ENCODE results near the gene KLF17.

The KLF17 gene

DNA sequence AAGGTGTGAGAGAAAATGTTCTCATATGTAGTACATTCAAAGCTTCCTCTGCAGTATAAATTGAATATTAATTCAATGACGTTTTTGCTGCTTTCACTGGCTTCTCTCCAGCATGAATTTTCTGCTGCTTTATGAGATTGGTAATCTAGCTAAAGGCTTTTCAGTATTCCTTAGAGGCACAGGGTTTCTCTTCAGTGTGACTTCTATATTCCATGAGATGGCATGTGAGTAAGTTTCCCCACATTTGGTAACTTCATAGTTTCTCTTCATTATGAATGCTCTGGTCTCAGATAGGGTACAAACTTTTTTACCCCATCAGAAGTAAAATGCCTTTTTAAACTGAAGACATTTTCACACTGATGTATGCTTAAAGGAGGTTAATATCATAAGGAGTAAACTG, 33.2 kb downstream of the KLF17 start:
- Histone ChIP-seq H3K4me3 (ENCODE audit: low read length) (no peak overlapping the region), H4K20me1 (ENCODE audit: control insufficient read depth, insufficient read depth, low read depth, low read length) (no peaks in the 10 kb centered on the region), H3K9me2 (replicated peaks; ENCODE audit: control insufficient read depth, low read length) (no peaks in the 10 kb centered on the region), H3K4me2 (ENCODE audit: low read length) (no peak overlapping the region), H3K4me1 (ENCODE audit: control insufficient read depth, low read length) (no peaks in the 10 kb centered on the region), H3K9me3 (ENCODE audit: control insufficient read depth, insufficient read depth, low read length) (no peaks in the 10 kb centered on the region), H3F3A (ENCODE audit: control insufficient read depth, insufficient read depth) (no peaks in the 10 kb centered on the region), H3K27ac (ENCODE audit: low read depth, low read length) (no peak overlapping the region), H3K79me2 (ENCODE audit: control insufficient read depth, low read length) (no peaks in the 10 kb centered on the region), H3K27me3 (ENCODE audit: control insufficient read depth, low read length) (peaks cover 20% of the 10 kb centered on the region), H3K36me3 (ENCODE audit: control insufficient read depth, low read length) (no peaks in the 10 kb centered on the region)
- TF ChIP-seq, protein P1, sequence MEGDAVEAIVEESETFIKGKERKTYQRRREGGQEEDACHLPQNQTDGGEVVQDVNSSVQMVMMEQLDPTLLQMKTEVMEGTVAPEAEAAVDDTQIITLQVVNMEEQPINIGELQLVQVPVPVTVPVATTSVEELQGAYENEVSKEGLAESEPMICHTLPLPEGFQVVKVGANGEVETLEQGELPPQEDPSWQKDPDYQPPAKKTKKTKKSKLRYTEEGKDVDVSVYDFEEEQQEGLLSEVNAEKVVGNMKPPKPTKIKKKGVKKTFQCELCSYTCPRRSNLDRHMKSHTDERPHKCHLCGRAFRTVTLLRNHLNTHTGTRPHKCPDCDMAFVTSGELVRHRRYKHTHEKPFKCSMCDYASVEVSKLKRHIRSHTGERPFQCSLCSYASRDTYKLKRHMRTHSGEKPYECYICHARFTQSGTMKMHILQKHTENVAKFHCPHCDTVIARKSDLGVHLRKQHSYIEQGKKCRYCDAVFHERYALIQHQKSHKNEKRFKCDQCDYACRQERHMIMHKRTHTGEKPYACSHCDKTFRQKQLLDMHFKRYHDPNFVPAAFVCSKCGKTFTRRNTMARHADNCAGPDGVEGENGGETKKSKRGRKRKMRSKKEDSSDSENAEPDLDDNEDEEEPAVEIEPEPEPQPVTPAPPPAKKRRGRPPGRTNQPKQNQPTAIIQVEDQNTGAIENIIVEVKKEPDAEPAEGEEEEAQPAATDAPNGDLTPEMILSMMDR (IDR thresholded peaks at IDR 0.05; ENCODE audit: low read depth, low read length, poor library complexity, severe bottlenecking) = no peak
- TF ChIP-seq EZH2phosphoT487 (IDR thresholded peaks at IDR 0.05; ENCODE audit: borderline replicate concordance, low read length) = no peak

DNA sequence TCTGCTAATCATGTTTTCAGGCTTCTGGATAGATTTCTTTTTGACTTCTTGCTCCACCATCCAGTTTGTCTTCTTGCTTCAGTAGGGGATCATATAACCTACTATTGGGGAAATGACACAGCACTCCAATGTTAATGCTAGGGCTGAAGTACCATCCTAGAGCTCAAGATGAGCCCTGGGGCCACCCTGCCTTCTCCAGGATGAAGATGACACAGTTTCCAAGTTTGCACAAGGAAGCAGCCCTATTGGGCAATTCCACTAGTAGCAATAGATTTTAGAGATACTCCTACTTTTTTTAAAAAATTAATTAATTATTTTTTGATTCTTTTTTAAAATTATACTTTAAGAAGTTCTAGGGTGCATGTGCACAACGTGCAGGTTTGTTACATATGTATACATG, 34.1 kb downstream of the KLF17 start:
- no peaks in the 10 kb centered on the region for H3K9me3 ChIP-seq (ENCODE audit: control insufficient read depth, insufficient read depth, low read length)
- peaks cover 20% of the 10 kb centered on the region for H3K27me3 ChIP-seq (ENCODE audit: control insufficient read depth, low read length)
- H3K4me1 ChIP-seq (ENCODE audit: control insufficient read depth, low read length) = no peaks in the 10 kb centered on the region
- no peak for TF ChIP-seq EZH2phosphoT487 (IDR thresholded peaks at IDR 0.05; ENCODE audit: borderline replicate concordance, low read length)
- TF ChIP-seq, protein P1 (IDR thresholded peaks at IDR 0.05; ENCODE audit: low read depth, low read length, poor library complexity, severe bottlenecking) = no peak
- no peak overlapping the region for H3K4me3 ChIP-seq (ENCODE audit: low read length)
- H3F3A ChIP-seq (ENCODE audit: control insufficient read depth, insufficient read depth) = no peaks in the 10 kb centered on the region
- no peaks in the 10 kb centered on the region for H3K36me3 ChIP-seq (ENCODE audit: control insufficient read depth, low read length)
- no peak overlapping the region for H3K4me2 ChIP-seq (ENCODE audit: low read length)
- H3K27ac ChIP-seq (ENCODE audit: low read depth, low read length) = no peak overlapping the region
- no peaks in the 10 kb centered on the region for H3K9me2 ChIP-seq (replicated peaks; ENCODE audit: control insufficient read depth, low read length)
- H4K20me1 ChIP-seq (ENCODE audit: control insufficient read depth, insufficient read depth, low read depth, low read length) = no peaks in the 10 kb centered on the region
- H3K79me2 ChIP-seq (ENCODE audit: control insufficient read depth, low read length) = no peaks in the 10 kb centered on the region

DNA sequence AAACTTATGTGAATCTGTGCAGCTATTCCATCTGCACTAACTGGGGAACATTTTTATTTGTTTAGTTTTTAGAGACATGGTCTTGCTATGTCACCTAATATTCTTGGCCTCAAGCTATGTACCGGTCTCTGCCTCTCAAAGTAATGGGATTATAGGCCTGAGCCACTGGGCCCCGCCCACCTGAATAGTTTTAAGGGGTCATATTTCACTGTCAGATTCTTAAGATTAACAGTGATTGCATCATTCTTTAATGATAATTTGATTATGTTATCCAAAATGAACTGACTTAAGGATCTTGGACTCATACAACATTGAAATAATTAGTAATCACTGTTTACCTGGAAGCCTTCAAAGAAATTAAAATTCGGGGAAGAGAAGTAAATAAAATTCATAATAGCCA, 35.4 kb downstream of the KLF17 start:
- Histone ChIP-seq H3K9me2 (replicated peaks; ENCODE audit: control insufficient read depth, low read length) (no peaks in the 10 kb centered on the region), H3K4me3 (ENCODE audit: low read length) (no peak overlapping the region), H3K4me2 (ENCODE audit: low read length) (no peak overlapping the region), H3K27ac (ENCODE audit: low read depth, low read length) (no peak overlapping the region), H3K27me3 (ENCODE audit: control insufficient read depth, low read length) (peaks cover 20% of the 10 kb centered on the region), H3K4me1 (ENCODE audit: control insufficient read depth, low read length) (no peaks in the 10 kb centered on the region), H3F3A (ENCODE audit: control insufficient read depth, insufficient read depth) (no peaks in the 10 kb centered on the region), H3K9me3 (ENCODE audit: control insufficient read depth, insufficient read depth, low read length) (no peaks in the 10 kb centered on the region), H3K36me3 (ENCODE audit: control insufficient read depth, low read length) (no peaks in the 10 kb centered on the region), H4K20me1 (ENCODE audit: control insufficient read depth, insufficient read depth, low read depth, low read length) (no peaks in the 10 kb centered on the region), H3K79me2 (ENCODE audit: control insufficient read depth, low read length) (no peaks in the 10 kb centered on the region)
- no peak for TF ChIP-seq EZH2phosphoT487 (IDR thresholded peaks at IDR 0.05; ENCODE audit: borderline replicate concordance, low read length)
- TF ChIP-seq, protein P1 (IDR thresholded peaks at IDR 0.05; ENCODE audit: low read depth, low read length, poor library complexity, severe bottlenecking) = no peak

DNA sequence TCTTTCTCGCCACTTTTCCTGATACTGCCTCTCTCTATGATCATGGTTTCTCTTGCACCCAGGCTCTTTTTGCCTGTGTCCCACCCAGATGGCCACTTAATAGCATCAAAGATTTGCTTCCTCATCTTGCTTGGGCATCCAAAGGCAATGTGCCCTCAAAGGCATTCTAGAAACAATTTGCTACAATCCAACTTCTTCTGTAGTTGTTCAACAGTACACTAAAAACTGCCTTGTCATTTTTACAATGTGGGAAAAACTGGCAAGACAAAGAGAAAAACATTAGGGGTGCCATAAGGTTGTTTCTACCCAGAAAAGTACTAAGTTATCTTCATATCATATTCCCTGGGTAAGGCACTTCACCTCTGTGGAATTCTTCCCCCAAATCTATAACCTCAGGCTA, 39.3 kb downstream of the KLF17 start:
- Histone ChIP-seq H4K20me1 (ENCODE audit: control insufficient read depth, insufficient read depth, low read depth, low read length) (no peaks in the 10 kb centered on the region), H3K79me2 (ENCODE audit: control insufficient read depth, low read length) (no peaks in the 10 kb centered on the region), H3K9me2 (replicated peaks; ENCODE audit: control insufficient read depth, low read length) (no peaks in the 10 kb centered on the region), H3K27me3 (ENCODE audit: control insufficient read depth, low read length) (no peaks in the 10 kb centered on the region), H3K4me3 (ENCODE audit: low read length) (no peak overlapping the region), H3K4me1 (ENCODE audit: control insufficient read depth, low read length) (no peaks in the 10 kb centered on the region), H3K36me3 (ENCODE audit: control insufficient read depth, low read length) (no peaks in the 10 kb centered on the region), H3K4me2 (ENCODE audit: low read length) (no peak overlapping the region), H3F3A (ENCODE audit: control insufficient read depth, insufficient read depth) (no peaks in the 10 kb centered on the region), H3K9me3 (ENCODE audit: control insufficient read depth, insufficient read depth, low read length) (no peaks in the 10 kb centered on the region), H3K27ac (ENCODE audit: low read depth, low read length) (no peak overlapping the region)
- TF ChIP-seq, protein P1 (IDR thresholded peaks at IDR 0.05; ENCODE audit: low read depth, low read length, poor library complexity, severe bottlenecking) = no peak
- TF ChIP-seq EZH2phosphoT487 (IDR thresholded peaks at IDR 0.05; ENCODE audit: borderline replicate concordance, low read length) = no peak
